ENCODE measurements around the gene STON2.
"Not testable (repeated sequence)": the region's sequence is repeated elsewhere in the genome, so short reads cannot be mapped to it uniquely, and the experiment has no call there.

Gene STON2

DNA sequence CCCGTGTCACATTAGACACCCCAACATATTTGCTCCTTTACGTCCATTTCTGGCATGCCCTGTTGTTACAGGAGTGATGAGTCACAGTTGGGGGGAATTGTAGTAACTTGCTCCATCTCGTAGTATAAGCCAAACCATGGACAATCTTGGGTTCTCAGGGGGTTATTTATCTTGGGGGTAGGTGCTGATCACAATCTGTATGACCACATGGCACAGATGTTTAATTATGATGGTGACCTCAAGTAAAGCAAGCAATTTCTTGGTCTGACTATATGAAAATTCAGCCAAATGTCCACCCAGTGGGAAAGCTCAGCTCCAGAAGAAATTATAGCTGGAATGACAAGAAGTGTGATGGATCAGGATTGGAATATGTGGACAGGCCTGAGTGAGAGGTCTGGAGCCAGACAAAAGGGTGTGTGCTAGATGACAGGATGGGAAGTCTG lies 32.1 kb upstream of the STON2 start:
- no peak for TF ChIP-seq PATZ1 (CRISPR knock-in tag; IDR thresholded peaks at IDR 0.05; ENCODE audit: borderline replicate concordance)
- no peak for TF ChIP-seq ZFP30 (CRISPR knock-in tag; IDR thresholded peaks at IDR 0.05)
- TF ChIP-seq, protein P1, sequence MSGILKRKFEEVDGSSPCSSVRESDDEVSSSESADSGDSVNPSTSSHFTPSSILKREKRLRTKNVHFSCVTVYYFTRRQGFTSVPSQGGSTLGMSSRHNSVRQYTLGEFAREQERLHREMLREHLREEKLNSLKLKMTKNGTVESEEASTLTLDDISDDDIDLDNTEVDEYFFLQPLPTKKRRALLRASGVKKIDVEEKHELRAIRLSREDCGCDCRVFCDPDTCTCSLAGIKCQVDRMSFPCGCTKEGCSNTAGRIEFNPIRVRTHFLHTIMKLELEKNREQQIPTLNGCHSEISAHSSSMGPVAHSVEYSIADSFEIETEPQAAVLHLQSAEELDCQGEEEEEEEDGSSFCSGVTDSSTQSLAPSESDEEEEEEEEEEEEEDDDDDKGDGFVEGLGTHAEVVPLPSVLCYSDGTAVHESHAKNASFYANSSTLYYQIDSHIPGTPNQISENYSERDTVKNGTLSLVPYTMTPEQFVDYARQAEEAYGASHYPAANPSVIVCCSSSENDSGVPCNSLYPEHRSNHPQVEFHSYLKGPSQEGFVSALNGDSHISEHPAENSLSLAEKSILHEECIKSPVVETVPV (CRISPR knock-in tag; IDR thresholded peaks at IDR 0.05): no peak
- no peak for TF ChIP-seq RARB (CRISPR knock-in tag; IDR thresholded peaks at IDR 0.05)

DNA sequence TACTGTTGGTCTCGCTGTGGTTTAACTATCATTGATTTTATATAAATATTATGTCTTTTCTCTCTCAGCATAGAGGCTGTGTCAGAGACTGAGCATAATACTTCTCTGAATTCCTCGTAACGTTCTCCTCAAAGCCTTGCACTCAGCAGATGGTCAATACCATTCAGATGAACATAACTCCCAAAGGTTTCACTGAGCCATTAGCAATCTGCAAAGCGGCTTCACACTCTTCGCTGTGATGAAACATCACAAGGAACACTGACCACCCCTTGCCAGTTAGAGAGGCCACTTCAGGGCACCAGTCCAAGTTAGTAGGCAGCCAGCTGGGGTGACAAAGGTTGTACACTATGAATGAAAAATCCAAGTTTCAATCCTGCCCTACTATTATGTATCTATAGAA lies 30.1 kb upstream of the STON2 start:
- no peak for ATAC-seq
- TF ChIP-seq OSR1 (CRISPR knock-in tag; IDR thresholded peaks at IDR 0.05) (no peak), ZNF565 (CRISPR knock-in tag; conservative IDR thresholded peaks at IDR 0.05; ENCODE audit: low read depth) (no peak), POU6F1 (CRISPR knock-in tag; IDR thresholded peaks at IDR 0.05; ENCODE audit: borderline replicate concordance, low read depth) (no peak), ESRRG (CRISPR knock-in tag; IDR thresholded peaks at IDR 0.05) (no peak), ZNF70 (CRISPR knock-in tag; IDR thresholded peaks at IDR 0.05) (no peak), TOX (CRISPR knock-in tag; IDR thresholded peaks at IDR 0.05; ENCODE audit: borderline replicate concordance) (no peak), ZNF8 (CRISPR knock-in tag; IDR thresholded peaks at IDR 0.05) (no peak), ZC3H10 (CRISPR knock-in tag; IDR thresholded peaks at IDR 0.05) (no peak), RARB (CRISPR knock-in tag; IDR thresholded peaks at IDR 0.05) (no peak), TCF4 (CRISPR knock-in tag; IDR thresholded peaks at IDR 0.05; ENCODE audit: borderline replicate concordance) (no peak)

More for the DNA sequence above, 32.1 kb upstream of the STON2 start:
- ATAC-seq: no peak

DNA sequence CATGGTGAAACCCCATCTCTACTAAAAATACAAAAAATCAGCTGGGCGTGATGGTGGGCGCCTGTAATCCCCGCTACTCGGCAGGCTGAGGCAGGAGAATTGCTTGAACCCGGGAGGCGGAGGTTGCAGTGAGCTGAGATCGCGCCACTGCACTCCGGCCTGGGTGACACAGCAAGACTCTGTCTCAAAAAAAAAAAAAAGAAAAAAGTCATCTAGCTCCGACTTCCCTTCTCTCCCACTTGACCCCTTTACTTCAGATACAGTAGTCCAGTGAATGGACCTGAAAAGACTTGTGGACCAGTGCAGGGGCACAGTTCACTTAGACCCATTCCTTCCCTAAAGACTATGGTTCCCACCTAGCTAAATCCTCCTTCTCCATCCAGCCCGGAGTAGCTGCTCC lies 29.6 kb upstream of the STON2 start:
- ATAC-seq: not testable (repeated sequence)

DNA sequence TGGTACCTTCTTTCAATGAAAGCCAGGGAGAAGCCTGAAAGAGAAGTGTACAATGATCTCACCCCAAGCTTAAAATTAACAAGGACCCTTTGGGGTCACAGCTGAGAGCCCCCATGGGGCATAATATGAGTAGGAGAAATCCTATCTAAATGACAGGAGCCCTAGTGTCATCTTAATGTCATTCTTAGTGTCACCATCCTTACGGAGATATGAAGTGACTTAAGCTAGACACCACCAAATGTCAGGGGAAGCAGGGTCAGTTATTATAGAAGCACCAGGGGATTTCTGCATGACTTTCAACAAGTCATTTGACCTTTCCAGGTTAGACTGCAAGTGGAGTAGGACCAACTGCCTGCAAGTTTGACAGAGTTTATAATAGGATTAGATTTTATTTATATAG lies 28.9 kb upstream of the STON2 start:
- TF ChIP-seq ZNF8 (CRISPR knock-in tag; IDR thresholded peaks at IDR 0.05): no peak
- TF ChIP-seq POU6F1 (CRISPR knock-in tag; IDR thresholded peaks at IDR 0.05; ENCODE audit: borderline replicate concordance, low read depth): no peak
- no peak for TF ChIP-seq CSDC2 (CRISPR knock-in tag; IDR thresholded peaks at IDR 0.05)
- TF ChIP-seq, protein P2, sequence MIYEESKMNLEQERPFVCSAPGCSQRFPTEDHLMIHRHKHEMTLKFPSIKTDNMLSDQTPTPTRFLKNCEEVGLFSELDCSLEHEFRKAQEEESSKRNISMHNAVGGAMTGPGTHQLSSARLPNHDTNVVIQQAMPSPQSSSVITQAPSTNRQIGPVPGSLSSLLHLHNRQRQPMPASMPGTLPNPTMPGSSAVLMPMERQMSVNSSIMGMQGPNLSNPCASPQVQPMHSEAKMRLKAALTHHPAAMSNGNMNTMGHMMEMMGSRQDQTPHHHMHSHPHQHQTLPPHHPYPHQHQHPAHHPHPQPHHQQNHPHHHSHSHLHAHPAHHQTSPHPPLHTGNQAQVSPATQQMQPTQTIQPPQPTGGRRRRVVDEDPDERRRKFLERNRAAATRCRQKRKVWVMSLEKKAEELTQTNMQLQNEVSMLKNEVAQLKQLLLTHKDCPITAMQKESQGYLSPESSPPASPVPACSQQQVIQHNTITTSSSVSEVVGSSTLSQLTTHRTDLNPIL (CRISPR knock-in tag; IDR thresholded peaks at IDR 0.05; ENCODE audit: low read depth): no peak
- no peak for TF ChIP-seq ZC3H10 (CRISPR knock-in tag; IDR thresholded peaks at IDR 0.05)
- no peak for TF ChIP-seq BACH2 (CRISPR knock-in tag; IDR thresholded peaks at IDR 0.05; ENCODE audit: borderline replicate concordance)
- TF ChIP-seq ARNTL (CRISPR knock-in tag; IDR thresholded peaks at IDR 0.05; ENCODE audit: borderline replicate concordance, low read depth): no peak
- TF ChIP-seq SNAI2 (CRISPR knock-in tag; IDR thresholded peaks at IDR 0.05): no peak
- no peak for TF ChIP-seq PATZ1 (CRISPR knock-in tag; IDR thresholded peaks at IDR 0.05; ENCODE audit: borderline replicate concordance)
- no peak for TF ChIP-seq ESRRG (CRISPR knock-in tag; IDR thresholded peaks at IDR 0.05)
- no peak for TF ChIP-seq TCF4 (CRISPR knock-in tag; IDR thresholded peaks at IDR 0.05; ENCODE audit: borderline replicate concordance)
- no peak for TF ChIP-seq OSR1 (CRISPR knock-in tag; IDR thresholded peaks at IDR 0.05)
- TF ChIP-seq, protein P1 (CRISPR knock-in tag; IDR thresholded peaks at IDR 0.05): no peak
- ATAC-seq: no peak

Measured in SK-N-SH treated with all-trans-retinoic acid at 6 μM for 48 hours (cell line).